Astrocyte (in vitro differentiated cells and primary cell): ENCODE measurements around the gene GRIK3. TPM values are rescaled to one million over a fixed set of nuclear protein-coding genes. Genes with fewer than 3 reads are reported as not detected.

Source experiments
- DNase-seq: peaks from one replicate; pipeline ENCODE4 v3.0.0-alpha.2; 2010; ENCODE audit warnings: low read depth
- FAIRE-seq: peaks from 2 replicates; lab custom pipeline; 2011; peaks lifted over from hg19 to GRCh38; lab: Jason Lieb, UNC
- H2AFZ ChIP-seq: 2 replicates; pipeline ENCODE4 v1.6.0; 2012; ENCODE audit warnings: low read depth, low read length, inconsistent platforms
- H3K27ac ChIP-seq: 2 replicates; pipeline ENCODE4 v1.5.1; 2011; ENCODE audit warnings: low read depth, low read length, inconsistent platforms
- H3K27me3 ChIP-seq: 2 replicates; pipeline ENCODE4 v1.6.0; 2011; ENCODE audit warnings: low read length, inconsistent platforms; ENCODE audit not compliant: insufficient read depth
- H3K36me3 ChIP-seq: 2 replicates; pipeline ENCODE4 v1.5.1; 2011; ENCODE audit warnings: low read length, inconsistent platforms; ENCODE audit not compliant: insufficient read depth
- H3K4me1 ChIP-seq: 2 replicates; pipeline ENCODE4 v1.5.1; 2011; ENCODE audit warnings: low read length, inconsistent platforms; ENCODE audit not compliant: insufficient read depth
- H3K4me2 ChIP-seq: 2 replicates; pipeline ENCODE4 v1.6.0; 2012; ENCODE audit warnings: low read length, inconsistent platforms
- H3K4me3 ChIP-seq: 2 replicates; pipeline ENCODE4 v1.5.1; 2011; ENCODE audit warnings: low read depth, mild to moderate bottlenecking, low read length, inconsistent platforms; ENCODE audit not compliant: insufficient read depth
- H3K79me2 ChIP-seq: 2 replicates; pipeline ENCODE4 v1.6.0; 2012; ENCODE audit warnings: mild to moderate bottlenecking, low read length, inconsistent platforms; ENCODE audit not compliant: insufficient read depth
- H3K9ac ChIP-seq: 2 replicates; pipeline ENCODE4 v1.6.0; 2012; ENCODE audit warnings: mild to moderate bottlenecking, low read length, inconsistent platforms
- H3K9me3 ChIP-seq: 2 replicates; pipeline ENCODE4 v1.5.1; 2012; ENCODE audit warnings: low read depth, mild to moderate bottlenecking, low read length, inconsistent platforms; ENCODE audit not compliant: insufficient read depth
- H4K20me1 ChIP-seq: 2 replicates; pipeline ENCODE4 v1.6.0; 2012; ENCODE audit warnings: low read length, inconsistent platforms; ENCODE audit not compliant: insufficient read depth
- H3K27ac Mint-ChIP-seq: one replicate; pipeline ENCODE4 v1.8.0; 2021; ENCODE audit warnings: mild to moderate bottlenecking, mixed read lengths; ENCODE audit not compliant: unreplicated experiment
- H3K27me3 Mint-ChIP-seq: one replicate; pipeline ENCODE4 v1.8.0; 2021; ENCODE audit warnings: low read depth, mixed read lengths; ENCODE audit not compliant: unreplicated experiment
- H3K36me3 Mint-ChIP-seq: one replicate; pipeline ENCODE4 v1.8.0; 2021; ENCODE audit warnings: low read depth, mixed read lengths; ENCODE audit not compliant: unreplicated experiment
- H3K4me1 Mint-ChIP-seq: one replicate; pipeline ENCODE4 v1.8.0; 2021; ENCODE audit warnings: low read depth, mixed read lengths; ENCODE audit not compliant: unreplicated experiment
- H3K4me3 Mint-ChIP-seq: one replicate; pipeline ENCODE4 v1.8.0; 2021; ENCODE audit warnings: mild to moderate bottlenecking, moderate library complexity, mixed read lengths; ENCODE audit not compliant: unreplicated experiment
- H3K9me3 Mint-ChIP-seq: one replicate; pipeline ENCODE4 v1.8.0; 2021; ENCODE audit warnings: mild to moderate bottlenecking, mixed read lengths; ENCODE audit not compliant: unreplicated experiment
- CTCF ChIP-seq: IDR thresholded peaks from 2 replicates; pipeline ENCODE4 v1.5.1; 2011; ENCODE audit warnings: low read depth, mild to moderate bottlenecking, inconsistent platforms, low read length, moderate library complexity; ENCODE audit not compliant: insufficient read depth
- EZH2 ChIP-seq: IDR thresholded peaks from 2 replicates; pipeline ENCODE4 v1.6.1; 2012; ENCODE audit warnings: mild to moderate bottlenecking, low read length, inconsistent platforms; ENCODE audit not compliant: insufficient read depth
- total RNA-seq: library from RNA; stranded (reverse); gene quantifications from 2 replicates; pipeline ENCODE4 v1.2.1, GENCODE V29; 2021

GRIK3 gene
- total RNA-seq, 1 donor from 2014 or later = 0.16 TPM

GRCh38 chr1:36961062-36961615 is 73.2 kb downstream of the GRIK3 start:
- H3K36me3 Mint-ChIP-seq = no peaks in the 10 kb centered on the region

GRCh38 chr1:36956570-36956969 is 77.7 kb downstream of the GRIK3 start:
- H4K20me1 ChIP-seq = no peaks in the 10 kb centered on the region
- peaks cover 2% of the 10 kb centered on the region for H3K9me3 Mint-ChIP-seq
- H3K4me3 Mint-ChIP-seq = no peak overlapping the region
- H3K4me2 ChIP-seq = no peak overlapping the region
- no peaks in the 10 kb centered on the region for H3K27me3 ChIP-seq
- TF ChIP-seq EZH2 (no peak), CTCF (no peak)
- H3K9me3 ChIP-seq = peaks cover 6% of the 10 kb centered on the region
- H3K27ac ChIP-seq = no peak overlapping the region
- DNase-seq (no peak), FAIRE-seq (no peak)
- no peaks in the 10 kb centered on the region for H3K36me3 ChIP-seq
- H3K27ac Mint-ChIP-seq = no peak overlapping the region
- no peak overlapping the region for H3K4me3 ChIP-seq
- H3K4me1 ChIP-seq = no peaks in the 10 kb centered on the region
- H3K79me2 ChIP-seq = no peaks in the 10 kb centered on the region
- H3K36me3 Mint-ChIP-seq = no peaks in the 10 kb centered on the region
- H2AFZ ChIP-seq = no peak overlapping the region
- H3K9ac ChIP-seq = no peak overlapping the region
- H3K27me3 Mint-ChIP-seq = peaks cover 84% of the 10 kb centered on the region
- H3K4me1 Mint-ChIP-seq = no peaks in the 10 kb centered on the region

More at GRCh38 chr1:36961062-36961615, 73.2 kb downstream of the GRIK3 start:
- Histone ChIP-seq H3K4me3 (no peak overlapping the region), H3K4me2 (no peak overlapping the region), H2AFZ (no peak overlapping the region), H3K27ac (no peak overlapping the region), H3K9me3 (peaks cover 9% of the 10 kb centered on the region), H3K4me1 (no peaks in the 10 kb centered on the region), H3K9ac (no peak overlapping the region), H4K20me1 (no peaks in the 10 kb centered on the region), H3K79me2 (no peaks in the 10 kb centered on the region), H3K36me3 (no peaks in the 10 kb centered on the region), H3K27me3 (no peaks in the 10 kb centered on the region)
- H3K4me1 Mint-ChIP-seq = no peaks in the 10 kb centered on the region
- peaks cover 74% of the 10 kb centered on the region for H3K27me3 Mint-ChIP-seq
- no peak for DNase-seq
- FAIRE-seq = no peak
- no peak overlapping the region for H3K27ac Mint-ChIP-seq
- H3K4me3 Mint-ChIP-seq = no peak overlapping the region
- H3K9me3 Mint-ChIP-seq = peaks cover 1% of the 10 kb centered on the region
- TF ChIP-seq EZH2 (no peak), CTCF (no peak)

GRCh38 chr1:36955016-36955415 is 79.3 kb downstream of the GRIK3 start:
- peaks cover 83% of the 10 kb centered on the region for H3K27me3 Mint-ChIP-seq
- TF ChIP-seq CTCF = no peak
- TF ChIP-seq EZH2 = no peak
- no peaks in the 10 kb centered on the region for H3K36me3 Mint-ChIP-seq

More at GRCh38 chr1:36955016-36955415, 79.3 kb downstream of the GRIK3 start:
- Mint-ChIP-seq H3K4me1 (no peaks in the 10 kb centered on the region), H3K4me3 (no peak overlapping the region), H3K9me3 (peaks cover 2% of the 10 kb centered on the region), H3K27ac (no peak overlapping the region)
- no peak overlapping the region for H2AFZ ChIP-seq
- FAIRE-seq (no peak), DNase-seq (no peak)
- no peak overlapping the region for H3K4me3 ChIP-seq
- no peaks in the 10 kb centered on the region for H3K79me2 ChIP-seq
- H3K4me2 ChIP-seq = no peak overlapping the region
- H3K27ac ChIP-seq = no peak overlapping the region
- no peaks in the 10 kb centered on the region for H4K20me1 ChIP-seq
- peaks cover 6% of the 10 kb centered on the region for H3K9me3 ChIP-seq
- no peaks in the 10 kb centered on the region for H3K36me3 ChIP-seq
- no peaks in the 10 kb centered on the region for H3K27me3 ChIP-seq
- no peak overlapping the region for H3K9ac ChIP-seq
- H3K4me1 ChIP-seq = no peaks in the 10 kb centered on the region
